ENCODE data around the gene WFDC12.

Gene WFDC12

DNA sequence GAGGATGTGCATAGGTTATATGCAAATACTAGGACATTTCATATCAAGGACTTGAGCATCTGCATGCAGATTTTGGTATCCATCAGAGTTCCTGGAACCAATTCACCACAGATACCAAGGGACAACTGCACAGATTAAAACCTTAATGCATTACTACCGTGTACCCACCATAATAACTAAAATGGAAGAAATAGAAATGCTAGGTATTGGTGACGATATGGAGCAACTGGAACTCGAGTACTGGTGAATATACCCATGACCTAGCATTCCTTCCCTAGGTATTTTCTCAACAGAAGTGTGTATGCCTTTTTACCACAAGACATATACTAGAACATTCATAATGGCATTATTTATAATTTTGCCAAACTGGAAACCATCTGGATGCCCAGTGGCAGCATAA lies 41.8 kb downstream of the WFDC12 start:
- in situ Hi-C loops (cut with MboI; ENCODE audit: low pct_unique_long_range_greater_than_20kb, low sequenced_read_pairs, unreplicated experiment): no loop called here
- TF ChIP-seq, protein P1, sequence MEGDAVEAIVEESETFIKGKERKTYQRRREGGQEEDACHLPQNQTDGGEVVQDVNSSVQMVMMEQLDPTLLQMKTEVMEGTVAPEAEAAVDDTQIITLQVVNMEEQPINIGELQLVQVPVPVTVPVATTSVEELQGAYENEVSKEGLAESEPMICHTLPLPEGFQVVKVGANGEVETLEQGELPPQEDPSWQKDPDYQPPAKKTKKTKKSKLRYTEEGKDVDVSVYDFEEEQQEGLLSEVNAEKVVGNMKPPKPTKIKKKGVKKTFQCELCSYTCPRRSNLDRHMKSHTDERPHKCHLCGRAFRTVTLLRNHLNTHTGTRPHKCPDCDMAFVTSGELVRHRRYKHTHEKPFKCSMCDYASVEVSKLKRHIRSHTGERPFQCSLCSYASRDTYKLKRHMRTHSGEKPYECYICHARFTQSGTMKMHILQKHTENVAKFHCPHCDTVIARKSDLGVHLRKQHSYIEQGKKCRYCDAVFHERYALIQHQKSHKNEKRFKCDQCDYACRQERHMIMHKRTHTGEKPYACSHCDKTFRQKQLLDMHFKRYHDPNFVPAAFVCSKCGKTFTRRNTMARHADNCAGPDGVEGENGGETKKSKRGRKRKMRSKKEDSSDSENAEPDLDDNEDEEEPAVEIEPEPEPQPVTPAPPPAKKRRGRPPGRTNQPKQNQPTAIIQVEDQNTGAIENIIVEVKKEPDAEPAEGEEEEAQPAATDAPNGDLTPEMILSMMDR (IDR thresholded peaks at IDR 0.05; ENCODE audit: extremely low read depth, insufficient read depth, missing control alignments): no peak
- DNase-seq (ENCODE audit: low spot score): no peak

DNA sequence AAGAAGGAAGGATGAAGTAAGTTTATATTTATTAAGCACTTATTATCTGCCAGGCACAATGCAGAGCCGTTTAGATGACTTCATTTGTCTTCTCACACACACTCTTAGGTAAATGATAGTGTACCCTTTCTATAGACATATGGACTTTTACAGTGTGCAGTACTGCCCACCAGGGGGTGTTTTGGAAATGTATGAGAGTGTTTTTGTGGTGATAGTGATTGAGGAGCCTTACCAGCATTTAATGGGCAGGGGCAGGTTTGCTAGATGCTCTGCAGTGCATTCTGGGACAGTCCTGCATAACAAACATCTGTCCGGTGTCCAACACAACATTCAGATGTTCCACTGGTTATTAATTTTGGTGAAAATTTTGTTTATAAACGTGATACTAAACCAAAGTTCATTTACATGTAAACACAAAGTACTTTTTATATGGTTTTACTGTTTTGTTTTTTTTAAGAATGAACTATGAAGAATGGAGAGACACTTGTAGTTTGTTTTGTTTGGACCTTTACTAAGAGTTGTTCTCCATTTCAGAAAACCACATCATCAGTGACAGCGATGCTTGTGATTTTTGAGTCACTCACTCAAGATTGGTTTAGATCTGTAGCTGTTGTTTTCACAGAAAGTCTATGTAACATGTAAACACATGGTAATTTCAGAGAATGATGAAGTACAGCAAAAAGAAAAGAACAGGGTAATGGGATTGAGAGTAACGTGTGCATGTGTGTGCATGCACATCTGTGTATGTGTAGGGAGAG lies 43.2 kb downstream of the WFDC12 start:
- DNase-seq (ENCODE audit: low spot score): no peak
- TF ChIP-seq, protein P1 (IDR thresholded peaks at IDR 0.05; ENCODE audit: extremely low read depth, insufficient read depth, missing control alignments): peak; percentile 22
- in situ Hi-C loops (cut with MboI; ENCODE audit: low pct_unique_long_range_greater_than_20kb, low sequenced_read_pairs, unreplicated experiment): no loop called here

DNA sequence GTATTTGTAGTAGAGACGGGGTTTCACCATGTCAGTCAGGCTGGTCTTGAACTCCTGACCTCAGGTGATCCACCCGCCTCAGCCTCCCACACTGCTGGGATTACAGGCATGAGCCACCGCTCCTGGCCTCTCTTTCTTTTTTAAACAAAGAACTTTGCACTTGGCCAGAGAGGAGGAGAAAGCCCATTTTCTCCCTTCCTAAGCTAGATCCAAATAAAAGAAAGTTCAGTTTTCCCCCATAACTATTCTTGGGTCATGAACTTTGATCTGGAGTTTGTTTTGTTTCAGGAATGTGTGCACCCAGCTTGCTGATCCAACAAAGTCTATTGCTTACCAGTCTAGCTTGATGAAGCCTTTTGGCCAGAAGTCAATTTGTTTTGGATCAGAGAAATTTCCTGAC lies 46.7 kb downstream of the WFDC12 start:
- in situ Hi-C loops (cut with MboI; ENCODE audit: low pct_unique_long_range_greater_than_20kb, low sequenced_read_pairs, unreplicated experiment): no loop called here
- TF ChIP-seq, protein P1 (IDR thresholded peaks at IDR 0.05; ENCODE audit: extremely low read depth, insufficient read depth, missing control alignments): no peak
- DNase-seq (ENCODE audit: low spot score): no peak

Measured in GM13977 (cell line).